Vagina (tissue), 2 donors: ENCODE results near the gene SNRPB. TPM values are rescaled to one million over a fixed set of nuclear protein-coding genes. Genes with fewer than 3 reads are reported as not detected.

Experiments used
- DNase-seq, 2 donors: peaks; one replicate each; pipeline ENCODE4 v3.0.0-alpha.2; 2017; ENCODE audit errors: extremely low spot score in 2 of 2
- H3K27ac ChIP-seq: fragments of 200-600 bp; sonication (generic); one replicate; pipeline ENCODE4 v1.5.1; 2019
- H3K27me3 ChIP-seq: fragments of 200-600 bp; sonication (generic); one replicate; pipeline ENCODE4 v1.5.1; 2019
- H3K36me3 ChIP-seq, 2 donors: fragments of 200-600 bp; sonication (generic); one replicate each; pipeline ENCODE4 v1.5.1; 2017 to 2019
- H3K4me1 ChIP-seq: fragments of 200-600 bp; sonication (generic); one replicate; pipeline ENCODE4 v1.5.1; 2019
- H3K4me3 ChIP-seq, 2 donors: fragments of 200-600 bp; sonication (generic); 1 replicate in 1 of 2; 2 replicates in 1 of 2; pipeline ENCODE4 v1.5.1; 2016 to 2019
- H3K9me3 ChIP-seq: fragments of 200-600 bp; sonication (generic); one replicate; pipeline ENCODE4 v1.5.1; 2019
- POLR2A ChIP-seq, 2 donors: fragments of 450-650 bp; IDR thresholded peaks; one replicate each; pipeline ENCODE4 v1.6.1; 2017; ENCODE audit warnings: antibody characterized with exemption in 2 of 2, mild to moderate bottlenecking in 2 of 2, moderate library complexity in 2 of 2
- POLR2AphosphoS5 ChIP-seq, 2 donors: sonication (generic); formaldehyde crosslinking; IDR thresholded peaks; one replicate each; pipeline ENCODE4 v1.9.0; 2017; ENCODE audit warnings: antibody characterized with exemption in 2 of 2, mild to moderate bottlenecking in 2 of 2, low read depth in 1 of 2; ENCODE audit not compliant: insufficient read depth in 1 of 2
- intact Hi-C: fragments of 100-400 bp; cut with DNase I; formaldehyde crosslinking; loops from one replicate; pipeline ENCODE4 v1.15.1; 2023
- total RNA-seq: library from RNA; depleted of rRNA; stranded (reverse); fragments of >200 nt; gene quantifications from one replicate; pipeline ENCODE4 v1.2.3, GENCODE V29; 2016
- TF ChIP-seq, protein P1 (sequence below), 3 experiments: fragments of 450-650 bp in 2 of 3; fragments of 200-600 bp in 1 of 3; sonication (generic) in 1 of 3; IDR thresholded peaks; one replicate each; pipeline ENCODE4 v1.5.1; 2017 to 2019; ENCODE audit warnings: antibody characterized with exemption in 3 of 3, mild to moderate bottlenecking in 2 of 3, moderate library complexity in 2 of 3

The SNRPB gene
- total RNA-seq, 1 donor from 2014 or later, result 173 TPM

DNA sequence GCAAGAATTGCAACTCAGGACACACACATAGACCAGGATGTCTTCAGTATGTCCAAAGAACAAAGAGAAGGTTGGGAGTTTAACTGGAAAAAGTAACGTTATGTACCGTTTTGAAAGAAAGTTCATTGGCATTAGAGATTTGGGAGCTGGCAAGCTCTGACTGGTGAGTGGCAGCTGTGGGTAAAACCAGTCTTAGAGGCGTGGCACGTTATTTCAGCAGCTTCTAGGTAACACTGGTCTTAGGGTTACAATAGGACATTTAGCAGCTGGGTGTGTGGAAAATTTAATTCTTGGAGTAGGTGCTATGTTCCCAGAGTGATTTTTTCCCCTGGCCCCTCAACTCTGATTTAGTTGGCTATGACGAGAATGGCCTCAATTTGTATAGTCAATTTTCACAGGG is 19.2 kb downstream of the SNRPB start:
- TF ChIP-seq POLR2AphosphoS5 (IDR thresholded peaks at IDR 0.05; ENCODE audit: insufficient read depth in 1 of 2, low read depth in 1 of 2) (no peak), POLR2A (IDR thresholded peaks at IDR 0.05) (no peak)
- TF ChIP-seq, protein P1, sequence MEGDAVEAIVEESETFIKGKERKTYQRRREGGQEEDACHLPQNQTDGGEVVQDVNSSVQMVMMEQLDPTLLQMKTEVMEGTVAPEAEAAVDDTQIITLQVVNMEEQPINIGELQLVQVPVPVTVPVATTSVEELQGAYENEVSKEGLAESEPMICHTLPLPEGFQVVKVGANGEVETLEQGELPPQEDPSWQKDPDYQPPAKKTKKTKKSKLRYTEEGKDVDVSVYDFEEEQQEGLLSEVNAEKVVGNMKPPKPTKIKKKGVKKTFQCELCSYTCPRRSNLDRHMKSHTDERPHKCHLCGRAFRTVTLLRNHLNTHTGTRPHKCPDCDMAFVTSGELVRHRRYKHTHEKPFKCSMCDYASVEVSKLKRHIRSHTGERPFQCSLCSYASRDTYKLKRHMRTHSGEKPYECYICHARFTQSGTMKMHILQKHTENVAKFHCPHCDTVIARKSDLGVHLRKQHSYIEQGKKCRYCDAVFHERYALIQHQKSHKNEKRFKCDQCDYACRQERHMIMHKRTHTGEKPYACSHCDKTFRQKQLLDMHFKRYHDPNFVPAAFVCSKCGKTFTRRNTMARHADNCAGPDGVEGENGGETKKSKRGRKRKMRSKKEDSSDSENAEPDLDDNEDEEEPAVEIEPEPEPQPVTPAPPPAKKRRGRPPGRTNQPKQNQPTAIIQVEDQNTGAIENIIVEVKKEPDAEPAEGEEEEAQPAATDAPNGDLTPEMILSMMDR (IDR thresholded peaks at IDR 0.05), result no peak
- Histone ChIP-seq H3K27me3 (no peaks in the 10 kb centered on the region), H3K9me3 (no peaks in the 10 kb centered on the region), H3K4me1 (no peaks in the 10 kb centered on the region), H3K27ac (no peak overlapping the region), H3K4me3 (no peak overlapping the region), H3K36me3 (no peaks in the 10 kb centered on the region)
- no peak for DNase-seq
- intact Hi-C loops, result no loop called here

DNA sequence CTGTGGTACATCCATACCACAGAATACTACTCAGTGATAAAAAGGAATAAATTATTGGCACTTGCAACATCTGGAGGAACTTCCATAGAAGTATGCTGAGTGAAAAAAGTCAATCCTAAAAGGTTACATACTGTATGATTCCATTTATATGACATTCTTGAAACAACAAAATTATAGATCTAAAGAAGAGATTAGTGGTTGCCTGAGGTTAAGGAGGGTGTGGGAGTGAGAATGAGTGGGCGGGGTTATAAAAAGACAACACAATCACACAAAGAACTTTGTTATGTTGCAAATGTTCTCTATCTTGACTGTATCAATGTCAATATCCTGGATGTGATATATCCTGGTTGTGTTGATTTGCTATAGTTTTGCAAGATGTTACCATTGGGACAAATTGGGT is 21.2 kb downstream of the SNRPB start:
- Histone ChIP-seq H3K27ac (no peak overlapping the region), H3K27me3 (no peaks in the 10 kb centered on the region), H3K9me3 (no peaks in the 10 kb centered on the region), H3K4me1 (no peaks in the 10 kb centered on the region), H3K4me3 (no peak overlapping the region), H3K36me3 (no peaks in the 10 kb centered on the region)
- no peak for DNase-seq
- intact Hi-C loops, result no loop called here
- TF ChIP-seq, protein P1 (IDR thresholded peaks at IDR 0.05), result no peak
- TF ChIP-seq POLR2AphosphoS5 (IDR thresholded peaks at IDR 0.05; ENCODE audit: insufficient read depth in 1 of 2, low read depth in 1 of 2) (no peak), POLR2A (IDR thresholded peaks at IDR 0.05) (no peak)

DNA sequence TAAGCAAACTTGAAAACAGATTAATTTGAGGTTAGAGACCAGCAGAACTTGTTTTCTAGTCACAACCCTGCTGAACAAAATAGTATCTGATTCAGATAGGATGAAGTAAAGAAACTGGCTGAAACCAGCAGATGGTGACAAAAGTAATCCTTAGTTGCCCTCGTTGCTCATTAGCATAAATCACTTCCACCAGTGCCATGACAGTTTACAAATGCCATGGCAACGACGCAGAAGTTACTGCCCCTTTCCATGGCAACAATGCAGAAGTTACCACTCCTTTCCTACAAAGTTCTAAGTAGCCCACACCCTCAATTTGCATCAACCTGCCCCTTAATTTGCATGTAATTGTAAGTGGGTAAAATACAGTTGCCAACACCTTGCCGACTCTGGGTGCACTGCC is 23.7 kb downstream of the SNRPB start:
- no peaks in the 10 kb centered on the region for H3K9me3 ChIP-seq
- DNase-seq, result no peak
- intact Hi-C loops, result no loop called here
- H3K36me3 ChIP-seq, result no peaks in the 10 kb centered on the region
- H3K4me1 ChIP-seq, result no peaks in the 10 kb centered on the region
- H3K27me3 ChIP-seq, result no peaks in the 10 kb centered on the region
- TF ChIP-seq POLR2A (IDR thresholded peaks at IDR 0.05), result no peak
- peak in 1 of 2 donors; percentile 10 for TF ChIP-seq POLR2AphosphoS5 (IDR thresholded peaks at IDR 0.05; ENCODE audit: insufficient read depth in 1 of 2, low read depth in 1 of 2)
- H3K4me3 ChIP-seq, result no peak overlapping the region
- H3K27ac ChIP-seq, result no peak overlapping the region

DNA sequence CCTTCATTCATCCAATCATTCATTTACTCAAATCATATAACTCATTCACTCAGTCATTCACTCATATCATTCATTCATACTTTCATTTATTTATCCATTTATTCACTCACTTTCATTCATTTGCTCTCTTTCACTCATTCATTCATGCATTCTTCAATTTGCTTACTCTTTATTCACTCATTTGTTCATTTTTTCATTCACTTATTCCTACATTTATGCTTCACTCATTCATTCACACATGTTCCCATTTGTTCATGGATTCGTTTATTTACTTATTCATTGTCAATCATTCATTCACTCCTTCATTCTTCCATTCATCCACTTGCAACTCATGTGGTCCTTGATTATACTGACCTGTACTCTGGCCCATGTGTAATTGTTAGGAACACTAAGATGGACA is 39.4 kb downstream of the SNRPB start:
- H3K9me3 ChIP-seq, result no peaks in the 10 kb centered on the region
- no peaks in the 10 kb centered on the region for H3K27me3 ChIP-seq
- TF ChIP-seq POLR2AphosphoS5 (IDR thresholded peaks at IDR 0.05; ENCODE audit: insufficient read depth in 1 of 2, low read depth in 1 of 2), result no peak
- no peak for TF ChIP-seq POLR2A (IDR thresholded peaks at IDR 0.05)
- TF ChIP-seq, protein P1 (IDR thresholded peaks at IDR 0.05), result no peak
- no peaks in the 10 kb centered on the region for H3K4me1 ChIP-seq
- no peak overlapping the region for H3K27ac ChIP-seq
- intact Hi-C loops, result no loop called here
- H3K4me3 ChIP-seq, result no peak overlapping the region
- no peak for DNase-seq
- no peaks in the 10 kb centered on the region for H3K36me3 ChIP-seq

DNA sequence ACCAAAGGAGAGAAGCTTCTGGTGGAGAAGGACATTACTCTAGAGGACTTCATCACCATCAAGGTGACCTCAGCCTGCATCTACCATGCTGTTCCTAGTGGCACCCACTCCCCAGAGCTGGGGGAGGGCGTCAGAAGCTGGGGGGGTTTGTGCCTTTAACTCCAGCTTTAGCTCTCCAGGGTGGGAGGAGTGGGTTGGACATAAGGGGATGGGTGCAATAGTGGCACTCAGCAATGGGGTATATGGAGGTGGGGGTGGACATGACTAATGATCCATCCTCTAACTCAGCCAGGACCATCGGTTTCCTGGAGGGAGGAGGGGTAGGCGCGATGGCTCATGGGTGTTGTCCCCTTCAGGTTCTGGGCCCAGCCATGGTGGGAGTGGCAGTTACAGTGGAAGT is 40.1 kb downstream of the SNRPB start:
- Histone ChIP-seq H3K27ac (no peak overlapping the region), H3K9me3 (no peaks in the 10 kb centered on the region), H3K36me3 (no peaks in the 10 kb centered on the region), H3K4me3 (no peak overlapping the region), H3K4me1 (no peaks in the 10 kb centered on the region), H3K27me3 (no peaks in the 10 kb centered on the region)
- intact Hi-C loops, result no loop called here
- TF ChIP-seq POLR2AphosphoS5 (IDR thresholded peaks at IDR 0.05; ENCODE audit: insufficient read depth in 1 of 2, low read depth in 1 of 2) (no peak), POLR2A (IDR thresholded peaks at IDR 0.05) (no peak)
- TF ChIP-seq, protein P1 (IDR thresholded peaks at IDR 0.05), result no peak
- DNase-seq, result no peak
